Right lobe of liver (tissue), 4 donors: ENCODE results near the gene RIC3.

Experiments
- CTCF ChIP-seq, 4 donors: fragments of 200-600 bp in 3 of 4; fragments of 450-650 bp in 1 of 4; IDR thresholded peaks; one replicate each; pipeline versions ENCODE4 v1.5.1 to v1.8.0; 2016 to 2022; ENCODE audit warnings: antibody characterized with exemption in 4 of 4, mild to moderate bottlenecking in 2 of 4
- POLR2A ChIP-seq: fragments of 450-650 bp; IDR thresholded peaks from one replicate; pipeline ENCODE4 v1.6.1; 2017; ENCODE audit warnings: antibody characterized with exemption, mild to moderate bottlenecking
- donor health status: DM: no; HTN: no; CAD: no.
- donor health status: DM: no; HTN: no; CAD: no.
- donor health status: DM: no; HTN: yes; CAD: no.

- TF ChIP-seq POLR2A (no peak), CTCF (IDR thresholded peaks at IDR 0.05) (no peak)
Observed at GRCh38 chr11:8096575-8096974, 72.2 kb downstream of the RIC3 start.
